ENCODE measurements around the gene DNAJC4. TPM values are rescaled to one million over a fixed set of nuclear protein-coding genes. Genes with fewer than 3 reads are reported as not detected.

The DNAJC4 gene
- total RNA-seq, 3 donors from 2014 or later: 23.6 to 33.5 (median 32.6) TPM

- H3K4me1 ChIP-seq: peaks cover 4 to 12% of the 10 kb centered on the region in 2 donors
- TF ChIP-seq POLR2A (IDR thresholded peaks at IDR 0.05) (no peak), CTCF (IDR thresholded peaks at IDR 0.05) (peak in 1 of 3 donors; percentile 8), POLR2AphosphoS5 (IDR thresholded peaks at IDR 0.05) (peak in 2 of 3 donors; percentile 28 to 52)
Measured at GRCh38 chr11:64241491-64242374, 11.4 kb downstream of the DNAJC4 start.

GRCh38 chr11:64243236-64243854 lies 13.0 kb downstream of the DNAJC4 start:
- Histone ChIP-seq H3K4me1 (peaks cover 10 to 12% of the 10 kb centered on the region in 2 donors), H3K27me3 (no peaks in the 10 kb centered on the region), H3K27ac (peak overlapping the region in 1 of 2 donors; percentile 17), H3K4me3 (no peak overlapping the region), H3K36me3 (no peaks in the 10 kb centered on the region), H3K9me3 (no peaks in the 10 kb centered on the region)
- TF ChIP-seq POLR2A (IDR thresholded peaks at IDR 0.05) (no peak), CTCF (IDR thresholded peaks at IDR 0.05) (no peak), POLR2AphosphoS5 (IDR thresholded peaks at IDR 0.05) (no peak)
- intact Hi-C loops (cut with DNase I; ENCODE audit: low total_unique reads): no loop called here
- no peak for DNase-seq (ENCODE audit: low spot score in 2 of 2)

More at GRCh38 chr11:64241491-64242374, 11.4 kb downstream of the DNAJC4 start:
- peak overlapping the region; percentile 100 for H3K27ac ChIP-seq
- H3K36me3 ChIP-seq: no peaks in the 10 kb centered on the region
- H3K9me3 ChIP-seq: no peaks in the 10 kb centered on the region
- peak overlapping the region; percentile 83 to 92 (median 87) for H3K4me3 ChIP-seq
- no peaks in the 10 kb centered on the region for H3K27me3 ChIP-seq
- peak; percentile 61 to 100 for DNase-seq (ENCODE audit: low spot score in 2 of 2)
- intact Hi-C loops (cut with DNase I; ENCODE audit: low total_unique reads): no loop called here

GRCh38 chr11:64244107-64244506 lies 13.8 kb downstream of the DNAJC4 start:
- no peak for TF ChIP-seq CTCF (IDR thresholded peaks at IDR 0.05)
- no peak for TF ChIP-seq POLR2AphosphoS5 (IDR thresholded peaks at IDR 0.05)
- TF ChIP-seq POLR2A (IDR thresholded peaks at IDR 0.05): no peak
- H3K27me3 ChIP-seq: no peaks in the 10 kb centered on the region
- H3K27ac ChIP-seq: peak overlapping the region in 1 of 2 donors; percentile 17
- no peak for DNase-seq (ENCODE audit: low spot score in 2 of 2)
- peaks cover 10 to 12% of the 10 kb centered on the region in 2 donors for H3K4me1 ChIP-seq
- H3K4me3 ChIP-seq: no peak overlapping the region
- no peaks in the 10 kb centered on the region for H3K9me3 ChIP-seq
- intact Hi-C loops (cut with DNase I; ENCODE audit: low total_unique reads): no loop called here
- no peaks in the 10 kb centered on the region for H3K36me3 ChIP-seq

GRCh38 chr11:64244966-64245365 lies 14.6 kb downstream of the DNAJC4 start:
- intact Hi-C loops (cut with DNase I; ENCODE audit: low total_unique reads): no loop called here

More at GRCh38 chr11:64244966-64245365, 14.6 kb downstream of the DNAJC4 start:
- H3K4me3 ChIP-seq: peak overlapping the region; percentile 3 to 91 (median 76)
- no peaks in the 10 kb centered on the region for H3K36me3 ChIP-seq
- H3K27ac ChIP-seq: peak overlapping the region; percentile 73 to 84
- TF ChIP-seq POLR2AphosphoS5 (IDR thresholded peaks at IDR 0.05) (no peak), POLR2A (IDR thresholded peaks at IDR 0.05) (no peak), CTCF (IDR thresholded peaks at IDR 0.05) (no peak)
- H3K9me3 ChIP-seq: no peaks in the 10 kb centered on the region
- H3K27me3 ChIP-seq: no peaks in the 10 kb centered on the region
- H3K4me1 ChIP-seq: peaks cover 10 to 12% of the 10 kb centered on the region in 2 donors
- DNase-seq (ENCODE audit: low spot score in 2 of 2): no peak
